HG03439 (cell line): ENCODE data around the gene FOXO1.
A peak's percentile ranks its signal among the peaks of the same experiment; 100 is the strongest.

Experiments
- ATAC-seq: cut with Tn5 transposase; IDR thresholded peaks from one replicate; pipeline ENCODE4 v1.9.1; 2021; ENCODE audit warnings: mild to moderate bottlenecking, moderate library complexity; ENCODE audit not compliant: unreplicated experiment

The FOXO1 gene

DNA sequence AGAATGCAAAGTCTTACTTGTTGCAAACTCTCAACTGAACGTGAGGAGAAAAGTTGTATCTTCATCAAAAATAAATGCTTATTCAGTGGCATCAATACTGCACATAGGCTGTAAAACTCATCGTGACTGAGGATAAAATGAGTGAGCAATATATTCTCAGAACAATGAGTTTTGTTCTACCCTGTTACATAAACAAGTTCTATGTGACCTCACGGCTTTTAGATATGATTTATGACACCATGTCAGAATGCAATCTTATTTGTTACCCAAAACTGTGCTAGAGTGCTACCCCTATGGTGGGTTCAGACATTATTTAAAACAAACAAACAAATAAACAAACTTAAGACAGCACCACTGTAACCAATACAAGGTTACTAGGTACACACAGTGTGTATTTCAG lies 55.4 kb downstream of the FOXO1 start:
- ATAC-seq = no peak

DNA sequence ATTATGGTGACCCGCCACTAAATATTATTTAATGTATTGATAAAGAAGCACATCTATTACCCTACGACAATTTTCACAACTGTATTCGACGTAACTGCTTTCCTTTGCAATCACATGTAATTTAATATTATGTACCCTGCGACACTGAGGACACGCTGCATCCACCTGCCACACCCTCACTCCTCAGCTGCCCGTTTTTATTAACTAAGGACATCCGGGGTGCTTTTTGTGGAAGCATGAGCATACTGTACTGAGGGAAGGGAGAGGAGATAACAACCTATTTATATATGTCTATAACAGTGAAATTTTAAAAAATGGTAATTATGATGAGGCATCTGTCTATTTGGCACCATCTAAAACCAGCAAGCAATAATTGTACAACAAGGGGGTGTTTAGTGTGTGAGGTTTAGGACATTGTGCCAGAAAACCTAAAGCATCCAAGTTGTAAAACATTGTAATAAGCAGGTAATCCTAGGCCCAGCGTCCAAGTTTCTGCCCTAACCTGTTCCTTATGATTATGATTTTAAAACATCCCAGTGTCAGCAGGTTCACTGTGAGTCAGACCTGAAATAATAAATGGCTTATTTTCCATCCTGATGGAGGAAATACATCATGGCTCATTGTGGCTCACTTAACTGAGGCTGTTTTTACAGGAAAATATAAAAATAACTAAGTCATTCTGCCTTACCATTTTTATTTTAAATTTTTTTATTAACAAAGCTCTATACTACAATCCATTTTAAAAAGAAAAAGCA lies 56.3 kb downstream of the FOXO1 start:
- ATAC-seq = no peak

DNA sequence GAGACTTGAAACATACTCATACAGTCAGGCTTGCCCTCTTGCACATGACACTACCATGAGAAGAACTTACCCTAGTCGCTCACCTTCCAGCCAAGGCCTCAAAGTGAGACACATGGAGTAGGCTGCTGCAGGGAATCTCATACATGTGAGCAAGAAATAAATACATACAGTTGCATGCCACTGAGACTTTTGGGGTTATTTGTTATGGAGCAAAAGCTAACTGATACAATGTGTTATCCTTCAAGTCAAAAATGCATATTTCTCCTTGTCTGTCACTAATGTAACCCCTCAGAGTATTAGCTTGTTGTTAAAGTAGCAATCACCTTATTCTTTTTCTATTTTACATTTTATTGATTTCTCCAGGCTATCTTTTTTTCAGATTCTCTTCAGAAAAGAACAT lies 58.1 kb downstream of the FOXO1 start:
- ATAC-seq = no peak

DNA sequence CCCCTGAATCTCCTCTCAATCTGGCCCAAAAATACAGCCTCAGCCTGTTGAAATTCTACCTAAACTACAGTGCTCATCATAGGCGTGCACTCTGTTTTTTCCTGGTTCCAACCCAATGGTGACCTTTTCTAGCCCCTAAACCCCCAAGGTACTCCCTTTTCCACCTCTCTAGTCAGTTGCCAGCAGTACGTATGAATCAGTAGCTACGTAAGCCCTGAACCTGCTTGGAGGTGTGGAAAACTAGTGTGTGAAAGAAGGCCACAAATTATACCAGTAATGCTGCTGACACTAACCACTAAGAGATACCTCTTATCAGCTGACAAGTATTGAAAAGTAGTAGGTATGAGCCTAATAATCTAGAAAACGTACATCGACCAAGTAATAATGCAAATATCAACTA lies 60.9 kb downstream of the FOXO1 start:
- ATAC-seq = no peak

GRCh38 chr13:40604135-40604534 lies 62.3 kb downstream of the FOXO1 start:
- ATAC-seq = no peak

GRCh38 chr13:40600149-40600751 lies 66.2 kb downstream of the FOXO1 start:
- ATAC-seq = no peak

- ATAC-seq = no peak
Observed at GRCh38 chr13:40599747-40600146, 66.7 kb downstream of the FOXO1 start.

- no peak for ATAC-seq
Observed at GRCh38 chr13:40599124-40599523, 67.3 kb downstream of the FOXO1 start.

DNA sequence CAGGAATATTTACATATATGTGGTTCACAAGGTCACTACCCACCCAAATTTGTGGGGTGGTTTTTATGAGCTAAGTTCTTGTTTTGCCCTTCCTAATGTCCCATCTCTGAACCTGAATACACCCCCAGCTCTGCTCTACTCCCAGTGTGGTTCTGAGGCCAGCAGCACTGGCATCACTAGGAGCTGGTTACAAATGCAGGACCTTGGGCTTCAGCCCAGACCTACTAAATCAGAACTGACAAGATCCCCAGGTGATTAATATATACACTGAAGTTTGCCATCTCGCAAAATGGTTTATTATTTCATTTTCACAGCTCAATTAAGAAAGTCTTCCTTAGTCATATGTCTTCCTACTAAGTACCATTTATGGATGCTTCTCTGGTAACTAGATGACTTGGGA lies 67.9 kb downstream of the FOXO1 start:
- no peak for ATAC-seq

DNA sequence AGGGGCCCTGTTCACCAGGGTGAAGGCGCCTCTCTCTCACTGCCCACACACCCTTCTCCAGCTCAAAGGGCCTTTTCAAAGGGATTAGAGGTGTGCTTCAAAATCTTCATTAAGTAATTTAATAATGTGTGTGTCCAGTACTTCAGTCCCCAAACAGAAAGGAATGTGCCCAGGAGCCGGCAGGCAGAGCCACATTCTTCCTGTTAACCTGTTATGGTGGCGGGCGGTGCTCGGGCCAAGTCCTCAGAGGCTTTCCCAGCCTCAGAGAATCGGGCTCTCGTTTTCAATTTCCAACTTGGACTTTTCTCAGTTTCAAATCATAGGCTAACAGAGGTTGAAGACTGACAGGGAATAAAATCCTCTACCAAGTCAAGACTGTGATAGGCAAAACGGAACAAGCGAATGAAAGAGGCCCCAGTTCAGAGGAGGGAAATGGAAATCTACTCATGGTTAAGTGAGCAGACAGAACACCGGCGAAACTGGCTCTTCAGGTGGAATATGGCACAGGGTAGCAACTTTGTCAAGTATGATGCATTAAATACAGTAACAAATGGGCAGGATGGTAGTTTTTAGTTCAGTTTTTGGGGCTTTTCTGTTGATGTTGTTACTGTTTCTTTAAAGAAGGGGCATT lies 68.6 kb downstream of the FOXO1 start:
- ATAC-seq = no peak

DNA sequence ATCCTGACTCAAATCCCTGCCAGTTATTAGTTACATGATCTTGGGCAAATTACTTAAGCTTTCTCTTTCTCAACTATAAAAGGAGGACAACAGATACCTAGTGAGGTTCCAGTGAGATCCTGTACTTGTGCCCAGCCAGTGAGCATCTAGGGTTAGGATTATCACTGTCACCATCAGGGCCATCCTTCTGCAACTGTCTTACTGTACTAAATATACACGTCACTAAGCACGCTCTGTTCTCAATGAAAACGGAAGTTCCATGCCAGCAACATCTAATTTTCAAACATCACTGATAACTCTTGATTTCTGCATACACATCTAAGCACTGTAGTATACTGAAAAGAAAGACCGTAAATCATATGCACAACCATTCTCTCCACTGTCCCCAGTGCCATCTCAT lies 70.0 kb downstream of the FOXO1 start:
- no peak for ATAC-seq

DNA sequence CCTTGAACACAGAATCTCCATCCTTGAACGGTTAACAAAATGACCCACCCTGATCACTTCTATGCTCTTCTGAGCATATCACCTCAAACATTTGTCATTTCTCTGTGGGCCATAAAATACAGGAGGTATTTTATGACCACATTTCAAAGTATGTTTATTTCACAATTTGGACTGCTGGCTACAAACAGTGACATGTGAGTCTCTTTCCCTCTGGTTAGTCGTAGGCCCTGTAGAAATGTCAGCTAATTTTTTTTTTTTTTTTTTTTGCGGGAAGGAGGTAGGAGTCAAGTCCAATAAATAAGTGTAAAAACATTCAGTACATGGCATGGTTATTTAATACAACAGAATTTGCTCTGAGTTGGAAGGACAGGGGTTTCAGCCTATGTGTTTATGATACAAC lies 70.7 kb downstream of the FOXO1 start:
- ATAC-seq = no peak

- no peak for ATAC-seq
Observed at GRCh38 chr13:40592035-40592434, 74.4 kb downstream of the FOXO1 start.

DNA sequence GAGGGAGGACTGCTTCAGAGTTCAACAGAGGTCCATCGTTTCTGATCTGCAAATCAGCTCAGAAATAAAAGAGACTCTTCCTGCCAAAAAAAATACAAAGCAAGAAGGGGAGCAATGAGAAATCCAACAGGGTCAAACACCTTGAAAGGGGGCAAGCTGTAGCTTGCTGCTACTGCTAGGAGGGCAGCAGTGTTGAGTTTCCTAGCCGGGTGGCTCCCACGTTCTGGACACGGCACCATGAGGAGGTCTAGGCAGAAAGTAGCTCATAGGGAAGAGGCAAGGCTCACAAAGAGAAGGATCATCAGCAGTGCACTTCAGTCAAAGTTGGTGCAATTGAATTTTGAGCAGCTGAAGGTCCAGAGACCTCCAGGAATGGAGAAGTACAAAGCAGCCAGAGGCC lies 75.3 kb downstream of the FOXO1 start:
- no peak for ATAC-seq

GRCh38 chr13:40590112-40590862 lies 76.2 kb downstream of the FOXO1 start:
- ATAC-seq = no peak

- peak; percentile 92 for ATAC-seq
Observed at GRCh38 chr13:40589285-40590109, 76.9 kb downstream of the FOXO1 start.

DNA sequence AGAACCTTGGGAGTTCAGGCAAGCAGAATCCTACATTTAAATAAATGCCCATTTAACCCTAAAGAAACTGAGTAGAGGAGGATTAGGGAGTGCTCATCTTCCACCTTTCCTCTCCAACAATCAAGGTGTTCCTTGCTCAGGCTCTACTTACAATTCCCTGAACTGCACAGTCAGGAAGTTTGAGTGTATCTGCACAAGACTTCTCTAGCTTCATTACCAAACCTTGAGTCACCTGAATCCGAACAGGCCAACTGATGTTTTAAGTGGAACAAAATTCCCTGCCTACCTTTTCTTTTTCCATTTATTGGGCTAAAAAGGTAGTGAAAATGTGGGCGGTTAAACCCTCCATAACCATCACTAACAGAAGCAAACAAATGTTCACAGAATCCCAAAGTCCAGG lies 78.3 kb downstream of the FOXO1 start:
- no peak for ATAC-seq

DNA sequence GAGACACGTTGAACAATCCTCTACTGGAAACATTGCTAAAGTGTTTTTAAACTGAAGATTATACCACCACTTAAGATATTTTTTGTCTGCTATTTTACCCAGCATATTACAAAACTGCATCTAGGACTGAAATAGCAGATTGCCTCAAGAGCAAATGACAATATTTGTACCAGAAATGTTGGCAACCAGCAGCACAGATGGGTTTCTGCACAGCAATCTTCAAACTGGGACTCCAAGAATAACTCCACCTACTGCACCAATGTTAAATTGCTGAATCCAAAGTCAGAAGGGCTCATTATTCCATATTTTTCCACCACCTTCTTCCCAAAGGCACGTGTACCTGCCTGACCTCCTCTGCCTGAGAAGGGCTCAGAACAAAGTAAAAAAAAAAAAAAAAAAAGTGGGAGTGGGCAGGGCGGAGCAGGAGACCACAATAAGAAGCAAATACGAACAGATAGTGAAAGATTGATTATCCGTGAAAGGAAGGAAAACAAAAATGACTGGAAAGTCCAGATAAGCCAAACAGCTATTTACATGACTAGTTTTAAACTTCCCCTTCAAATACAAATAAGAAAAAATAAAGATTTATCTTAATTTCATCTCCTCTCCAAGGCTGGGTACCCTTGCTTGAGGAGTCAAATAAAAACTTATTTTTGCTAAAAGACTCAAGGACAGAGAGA lies 79.4 kb downstream of the FOXO1 start:
- no peak for ATAC-seq

DNA sequence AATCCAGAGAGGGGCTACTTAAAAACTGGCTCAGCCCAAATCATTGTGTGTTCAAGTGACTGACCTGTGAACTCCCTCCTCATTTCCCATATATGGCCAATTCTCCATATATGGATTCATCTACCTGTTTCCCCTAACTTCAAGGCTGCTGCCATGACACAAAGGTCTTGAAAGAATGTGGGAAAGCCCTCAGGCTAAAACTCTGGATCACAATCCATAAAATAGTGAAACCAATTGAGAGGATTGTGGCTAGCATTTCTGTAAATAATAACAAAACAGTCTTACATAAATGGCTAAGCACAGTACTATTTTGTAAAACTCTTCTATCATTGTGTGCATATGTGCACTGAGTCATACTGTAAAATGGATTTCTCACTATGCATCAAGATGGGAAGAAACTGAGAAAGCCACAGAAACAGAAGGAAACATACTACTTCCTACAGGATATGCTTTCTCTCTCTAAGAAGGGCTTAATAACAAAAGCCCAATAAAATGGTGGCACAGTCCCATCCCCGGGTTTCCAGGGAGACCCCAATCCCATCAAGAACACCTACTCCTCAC lies 80.5 kb downstream of the FOXO1 start:
- no peak for ATAC-seq

DNA sequence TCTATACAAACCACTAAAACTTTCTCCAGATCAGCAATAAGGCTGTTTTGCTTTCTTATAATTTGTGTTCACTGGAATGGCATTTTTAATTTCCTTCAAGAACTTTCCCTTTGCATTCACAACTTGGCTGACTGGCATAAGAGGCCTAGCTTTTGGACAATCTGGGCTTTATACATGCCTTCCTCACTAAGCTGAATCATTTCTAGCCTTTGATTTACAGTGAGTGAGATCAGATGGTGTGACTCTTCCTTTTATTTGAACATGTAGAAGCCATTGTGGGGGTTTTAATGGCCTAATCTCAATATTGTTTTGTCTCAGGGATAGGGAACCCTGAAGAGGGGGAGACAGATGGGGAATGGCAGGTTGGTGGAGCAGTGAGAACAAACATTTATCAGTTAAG lies 82.7 kb downstream of the FOXO1 start:
- ATAC-seq = no peak
